HUES6 (cell line): ENCODE results near the gene TNS3.

Experiments used
- H3K27ac ChIP-seq: 2 replicates; pipeline ENCODE4 v1.7.0; 2013; ENCODE audit warnings: low read depth, mild to moderate bottlenecking, low read length, inconsistent platforms
- H3K27me3 ChIP-seq: 2 replicates; pipeline ENCODE4 v1.6.1; 2013; ENCODE audit warnings: low read length; ENCODE audit not compliant: control insufficient read depth, insufficient read depth
- H3K36me3 ChIP-seq: 2 replicates; pipeline ENCODE4 v1.6.1; 2013; ENCODE audit warnings: low read length; ENCODE audit not compliant: control insufficient read depth, insufficient read depth
- H3K4me1 ChIP-seq: 2 replicates; pipeline ENCODE4 v1.6.1; 2013; ENCODE audit warnings: low read length; ENCODE audit not compliant: control insufficient read depth, insufficient read depth
- H3K4me3 ChIP-seq: 2 replicates; pipeline ENCODE4 v1.5.1; 2013; ENCODE audit warnings: low read depth, low read length
- H3K9ac ChIP-seq: one replicate; pipeline ENCODE4 v1.6.1; 2013; ENCODE audit warnings: mild to moderate bottlenecking, low read length
- H3K9me3 ChIP-seq: 2 replicates; pipeline ENCODE4 v1.6.1; 2013; ENCODE audit warnings: low read depth, low read length; ENCODE audit not compliant: control insufficient read depth, insufficient read depth

Gene TNS3

DNA sequence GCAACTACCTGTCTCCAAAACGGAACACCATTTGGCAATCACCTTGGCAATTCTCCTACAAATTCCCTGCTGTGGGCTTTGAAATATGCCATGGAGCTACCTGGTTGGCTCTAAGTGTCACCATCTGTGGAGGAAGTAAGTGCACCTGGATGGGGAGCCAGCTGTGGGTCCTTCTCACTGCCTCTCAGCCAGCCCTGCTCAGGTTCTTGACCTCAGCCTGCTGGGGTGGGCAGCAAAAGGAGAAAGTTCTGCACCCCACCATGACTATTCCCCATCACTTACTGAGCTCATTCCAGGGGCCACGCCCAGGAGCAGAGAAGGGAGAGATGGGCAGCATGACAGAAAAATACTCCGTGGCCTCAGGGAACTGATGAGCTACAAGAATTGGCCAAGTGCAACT is 158.7 kb downstream of the TNS3 start:
- peaks cover 7% of the 10 kb centered on the region for H3K4me1 ChIP-seq
- H3K4me3 ChIP-seq, result no peak overlapping the region
- H3K36me3 ChIP-seq, result peaks cover 35% of the 10 kb centered on the region
- H3K27me3 ChIP-seq, result no peaks in the 10 kb centered on the region
- H3K9me3 ChIP-seq, result peaks cover 8% of the 10 kb centered on the region; the same call in 1 of the 2 replicates
- H3K27ac ChIP-seq, result no peak overlapping the region
- no peak overlapping the region for H3K9ac ChIP-seq

DNA sequence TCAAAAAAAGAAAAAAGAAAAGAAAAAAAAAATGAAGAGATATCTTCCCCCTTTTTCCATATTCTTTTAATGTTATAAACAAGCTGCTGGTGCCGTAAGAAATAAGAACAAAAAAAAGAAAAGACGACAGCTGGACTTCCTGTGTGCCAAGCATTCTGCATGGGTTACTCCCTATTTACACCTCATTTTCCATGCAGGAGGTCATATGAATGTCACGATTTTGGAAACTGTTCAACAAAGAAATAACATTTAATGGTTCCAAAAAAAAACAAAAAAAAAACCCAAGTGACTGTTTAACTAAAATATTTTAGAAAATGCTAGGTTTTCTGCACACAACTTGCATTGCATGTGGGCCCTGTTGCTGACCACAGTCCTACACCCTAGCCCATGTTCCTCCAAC is 159.3 kb downstream of the TNS3 start:
- Histone ChIP-seq H3K36me3 (peaks cover 35% of the 10 kb centered on the region), H3K27ac (no peak overlapping the region), H3K9me3 (peaks cover 8% of the 10 kb centered on the region; the same call in 1 of the 2 replicates), H3K27me3 (no peaks in the 10 kb centered on the region), H3K4me1 (peaks cover 7% of the 10 kb centered on the region), H3K4me3 (no peak overlapping the region), H3K9ac (no peak overlapping the region)

DNA sequence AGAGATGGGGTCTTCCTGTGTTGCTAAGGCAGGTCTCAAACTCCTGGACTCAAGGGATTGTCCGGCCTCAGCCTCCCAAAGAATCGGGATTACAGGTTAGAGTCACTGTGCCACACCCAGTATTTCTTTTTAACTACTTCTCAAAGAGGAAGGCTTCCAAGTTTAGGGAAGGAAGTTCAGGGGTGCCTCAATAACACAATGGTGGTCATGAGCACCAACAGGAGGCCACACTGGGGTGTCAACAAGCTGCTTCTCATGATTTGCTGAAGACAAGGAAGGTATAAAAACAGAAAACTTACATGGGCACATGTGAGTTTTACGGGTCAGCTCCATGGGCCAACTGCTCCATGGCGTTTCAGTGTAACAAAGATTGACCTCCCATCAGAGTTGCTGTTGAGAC is 160.5 kb downstream of the TNS3 start:
- Histone ChIP-seq H3K9me3 (peaks cover 8% of the 10 kb centered on the region; the same call in 1 of the 2 replicates), H3K27ac (no peak overlapping the region), H3K27me3 (no peaks in the 10 kb centered on the region), H3K4me3 (no peak overlapping the region), H3K4me1 (peaks cover 7% of the 10 kb centered on the region), H3K9ac (no peak overlapping the region), H3K36me3 (peaks cover 38% of the 10 kb centered on the region)

DNA sequence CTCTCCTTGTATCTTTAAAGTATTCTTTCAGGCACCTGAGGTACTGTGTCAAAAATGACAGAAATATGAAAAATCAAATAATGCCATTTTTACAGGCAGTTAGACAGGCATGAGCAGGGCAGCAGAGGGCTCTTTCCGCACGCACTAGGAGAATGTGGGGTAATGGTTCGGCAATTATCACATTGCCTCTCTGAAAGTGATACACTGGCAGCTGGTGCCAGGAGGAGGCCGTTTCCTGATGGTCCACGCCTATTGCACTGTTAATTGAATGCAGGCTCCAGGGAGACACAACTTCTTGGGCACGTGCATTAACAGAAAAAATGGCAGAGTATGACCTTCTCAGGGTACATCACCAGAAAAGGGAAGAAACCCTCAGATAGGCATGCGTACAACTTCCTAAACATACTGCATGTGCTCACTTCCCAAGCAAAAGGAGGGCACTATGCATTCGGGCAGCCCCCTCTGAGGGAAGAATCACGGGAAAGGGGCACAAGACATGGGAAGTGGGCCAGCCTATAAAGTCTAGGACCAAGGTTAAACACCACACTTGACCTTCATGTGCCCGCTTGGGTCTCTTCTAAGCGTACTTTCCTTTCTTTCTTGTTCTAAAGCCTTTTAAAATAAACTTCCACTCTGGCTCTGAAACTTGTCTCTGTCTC is 161.7 kb downstream of the TNS3 start:
- Histone ChIP-seq H3K9me3 (peaks cover 8% of the 10 kb centered on the region; the same call in 1 of the 2 replicates), H3K36me3 (peaks cover 37% of the 10 kb centered on the region), H3K4me3 (no peak overlapping the region), H3K4me1 (peaks cover 7% of the 10 kb centered on the region), H3K27ac (no peak overlapping the region), H3K9ac (no peak overlapping the region), H3K27me3 (no peaks in the 10 kb centered on the region)

DNA sequence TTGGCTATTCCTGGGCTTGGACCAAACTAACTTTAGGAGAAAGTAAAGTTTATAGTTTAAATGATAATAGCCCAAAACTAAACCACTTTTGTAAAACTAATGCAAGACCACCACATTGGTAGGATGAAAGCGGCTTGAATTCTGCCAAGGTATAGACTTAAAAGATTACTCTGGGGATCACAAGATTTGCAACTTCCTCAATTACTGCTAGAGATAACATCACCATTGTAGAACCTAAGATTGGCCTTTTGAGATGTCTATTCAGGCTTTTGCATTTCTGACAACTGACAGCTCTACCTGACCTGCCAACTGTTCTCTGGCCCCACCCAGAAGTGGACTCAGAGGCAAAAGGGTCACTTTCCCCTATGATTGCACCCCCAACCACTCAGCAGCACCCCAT is 162.4 kb downstream of the TNS3 start:
- peaks cover 7% of the 10 kb centered on the region for H3K4me1 ChIP-seq
- peaks cover 8% of the 10 kb centered on the region; the same call in 1 of the 2 replicates for H3K9me3 ChIP-seq
- no peaks in the 10 kb centered on the region for H3K27me3 ChIP-seq
- H3K36me3 ChIP-seq, result peaks cover 43% of the 10 kb centered on the region
- H3K9ac ChIP-seq, result no peak overlapping the region
- no peak overlapping the region for H3K4me3 ChIP-seq
- H3K27ac ChIP-seq, result no peak overlapping the region

DNA sequence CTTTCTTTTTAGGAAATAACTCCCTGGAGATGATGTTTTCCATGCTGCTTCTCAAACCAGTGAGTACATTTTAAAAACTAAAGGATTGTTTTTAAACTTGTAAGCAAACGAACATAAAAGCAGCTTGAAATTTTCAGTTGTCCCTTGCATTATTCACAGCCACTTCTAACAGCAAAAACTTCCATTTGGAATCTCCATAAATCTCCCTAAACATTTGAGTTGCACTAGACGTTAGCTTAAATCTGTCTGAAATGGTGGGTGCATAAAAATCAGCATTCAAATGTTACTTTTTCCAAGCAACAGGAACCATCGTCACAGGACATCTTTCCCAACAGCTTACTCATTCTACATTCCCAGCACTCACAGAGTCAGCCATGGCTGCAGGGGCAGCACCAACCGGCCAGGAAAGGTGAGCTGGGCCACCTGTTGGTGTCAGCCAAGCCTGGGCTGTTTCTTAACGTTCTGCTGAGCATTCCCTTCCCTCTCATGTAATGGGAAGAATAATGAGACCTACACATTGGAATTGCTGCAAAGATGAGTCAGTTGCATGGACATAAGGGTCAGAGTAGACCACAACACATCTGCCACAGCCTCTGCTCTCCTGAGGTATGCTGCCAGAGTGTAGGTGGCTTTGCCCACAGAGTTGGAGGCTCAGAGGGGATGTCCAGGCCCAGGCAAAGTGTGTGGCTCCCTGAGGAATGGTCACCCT is 163.2 kb downstream of the TNS3 start:
- no peak overlapping the region for H3K27ac ChIP-seq
- H3K4me1 ChIP-seq, result peaks cover 7% of the 10 kb centered on the region

DNA sequence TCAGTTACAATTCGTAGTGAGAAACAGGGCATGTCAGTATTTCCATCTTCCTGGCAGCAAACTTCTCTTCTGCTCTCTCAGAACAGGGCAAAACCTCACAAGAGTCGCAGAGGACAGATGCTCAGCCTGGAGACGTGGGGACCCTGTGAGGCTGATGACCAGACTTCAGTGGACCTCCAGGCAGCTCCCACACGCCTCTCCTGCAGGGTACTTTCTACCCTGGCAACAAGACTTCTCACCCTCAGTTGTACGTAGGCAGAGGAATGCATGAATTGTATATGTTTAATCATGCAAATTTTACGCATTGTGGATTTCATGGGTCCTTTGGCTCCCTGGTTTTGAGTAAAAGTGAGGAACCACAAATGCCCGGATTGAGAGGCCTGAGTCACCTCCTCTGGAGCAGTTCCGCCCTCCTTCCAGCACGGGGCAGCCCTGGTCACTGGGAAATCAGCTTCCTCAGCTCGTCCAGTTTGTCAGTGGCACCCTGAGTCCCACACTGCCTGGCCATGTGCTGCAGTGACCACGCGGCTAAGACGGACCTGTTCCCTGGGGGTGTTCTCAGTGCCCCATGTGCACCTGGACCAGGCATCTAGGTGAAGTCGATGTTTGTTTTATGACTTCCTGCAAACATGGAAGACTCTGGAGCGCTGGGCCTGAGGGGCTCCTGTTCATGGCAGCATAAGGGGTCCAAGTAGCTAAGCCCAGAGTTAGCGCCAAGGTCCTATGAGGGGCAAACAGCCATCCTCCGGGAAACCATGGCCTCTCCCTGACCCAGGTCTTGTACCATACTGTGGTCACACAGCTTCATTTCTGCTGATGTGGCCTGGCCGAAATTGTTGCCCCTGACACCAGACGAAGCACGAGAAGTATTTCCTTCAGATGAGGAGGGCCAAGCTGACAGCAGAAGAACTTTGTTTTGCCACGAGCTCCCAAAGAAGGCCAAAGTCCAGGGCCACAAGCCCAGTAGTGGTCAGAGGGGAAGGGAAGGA is 165.1 kb downstream of the TNS3 start:
- H3K36me3 ChIP-seq, result peaks cover 45% of the 10 kb centered on the region

More for the DNA sequence above, 163.2 kb downstream of the TNS3 start:
- H3K36me3 ChIP-seq, result peaks cover 50% of the 10 kb centered on the region
- no peaks in the 10 kb centered on the region for H3K27me3 ChIP-seq
- H3K9ac ChIP-seq, result no peak overlapping the region
- H3K4me3 ChIP-seq, result no peak overlapping the region
- peaks cover 8% of the 10 kb centered on the region; the same call in 1 of the 2 replicates for H3K9me3 ChIP-seq

DNA sequence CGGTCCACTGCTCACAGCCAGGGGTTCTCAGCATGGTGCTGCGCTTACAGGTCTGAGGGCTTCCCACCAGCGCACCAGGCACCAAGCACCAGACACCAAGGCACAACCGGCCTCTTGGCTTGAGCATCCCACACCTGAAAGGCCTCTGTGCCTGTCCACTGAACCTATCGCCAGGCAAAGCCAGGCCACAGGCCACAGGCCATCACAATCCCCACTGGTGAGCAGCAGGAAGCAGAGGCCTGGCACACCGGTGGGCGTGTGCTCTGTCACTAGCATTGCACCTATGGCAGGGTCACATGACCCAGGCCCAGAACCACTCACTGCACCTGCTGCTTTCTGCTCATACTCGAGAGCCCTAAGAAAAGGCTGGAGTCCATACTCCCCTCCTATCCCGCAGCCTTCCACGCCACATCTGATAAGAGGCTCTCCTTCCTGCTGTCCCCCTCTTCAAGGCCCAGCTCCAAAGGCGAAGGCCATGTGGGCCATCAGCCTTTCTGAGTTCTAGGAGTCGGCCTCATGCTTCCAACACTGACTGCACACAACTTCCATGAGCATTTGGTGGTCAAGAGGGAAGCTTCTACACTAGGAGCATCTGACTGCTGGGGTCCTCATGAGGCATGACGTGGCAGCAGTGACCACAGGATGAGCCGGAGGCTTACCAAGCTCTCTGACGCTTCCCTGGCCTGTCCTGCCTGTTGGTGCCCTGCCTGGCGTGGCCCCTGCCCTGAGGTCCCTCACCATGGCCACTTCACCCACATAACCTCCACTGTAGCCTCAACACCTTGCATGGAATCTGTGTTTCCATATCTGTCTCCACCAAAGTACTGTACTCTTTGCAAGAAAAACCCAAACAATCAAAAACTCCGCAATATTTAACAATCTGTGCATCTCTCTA is 166.3 kb downstream of the TNS3 start:
- Histone ChIP-seq H3K27ac (no peak overlapping the region), H3K4me3 (no peak overlapping the region), H3K27me3 (no peaks in the 10 kb centered on the region), H3K4me1 (peaks cover 7% of the 10 kb centered on the region), H3K9me3 (peaks cover 8% of the 10 kb centered on the region; the same call in 1 of the 2 replicates), H3K9ac (no peak overlapping the region), H3K36me3 (peaks cover 41% of the 10 kb centered on the region)

More for the DNA sequence above, 165.1 kb downstream of the TNS3 start:
- no peaks in the 10 kb centered on the region for H3K27me3 ChIP-seq
- peaks cover 7% of the 10 kb centered on the region for H3K4me1 ChIP-seq
- no peak overlapping the region for H3K9ac ChIP-seq
- H3K4me3 ChIP-seq, result no peak overlapping the region
- H3K9me3 ChIP-seq, result peaks cover 8% of the 10 kb centered on the region; the same call in 1 of the 2 replicates
- H3K27ac ChIP-seq, result no peak overlapping the region

DNA sequence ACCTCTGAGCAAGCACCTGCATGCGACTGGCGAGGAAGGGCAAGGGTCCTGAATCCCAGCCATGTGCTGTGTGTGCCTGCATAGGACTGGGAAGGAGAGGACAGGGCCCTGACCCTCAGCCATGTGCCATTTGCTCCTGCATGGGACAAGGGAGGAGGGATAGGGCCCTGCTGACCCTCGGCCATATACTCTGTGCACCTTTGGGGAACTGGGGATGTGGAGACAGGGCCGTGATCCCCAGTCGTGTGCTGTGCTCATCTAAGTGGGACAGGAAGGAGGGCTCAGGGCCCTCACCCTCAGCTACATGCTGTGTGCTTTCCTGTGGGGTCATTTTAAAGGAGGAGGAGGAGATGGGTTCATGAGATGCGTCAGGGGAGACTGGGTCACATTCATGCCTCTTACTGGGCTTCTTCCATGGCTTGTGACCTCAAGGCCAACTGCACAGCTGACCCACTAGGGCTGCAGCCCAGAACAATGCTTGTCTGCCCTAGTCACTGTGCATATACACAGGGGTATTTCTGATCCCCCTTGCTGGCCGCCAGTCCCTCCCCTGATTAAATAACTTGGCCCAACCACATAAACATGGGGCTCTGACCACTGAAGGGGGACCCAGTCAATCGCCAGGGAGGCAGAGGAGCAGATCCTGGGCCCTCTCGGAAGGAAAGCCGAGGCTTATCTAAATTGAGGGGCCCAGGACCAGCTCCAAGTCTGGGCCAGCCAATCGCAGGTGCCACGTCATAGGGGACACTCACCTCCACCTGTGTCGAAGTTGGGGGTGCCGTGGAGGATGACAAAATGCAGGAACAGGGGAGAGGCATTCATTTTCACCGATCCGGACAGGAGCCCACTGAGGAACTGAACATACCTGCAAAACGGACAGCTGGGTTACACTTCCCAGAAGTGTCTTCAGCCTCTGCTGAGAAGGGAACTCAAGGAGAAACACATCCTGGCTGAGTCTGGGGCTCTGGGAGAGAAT is 167.3 kb downstream of the TNS3 start:
- H3K27me3 ChIP-seq, result no peaks in the 10 kb centered on the region
- peaks cover 43% of the 10 kb centered on the region for H3K36me3 ChIP-seq
- no peaks in the 10 kb centered on the region for H3K9me3 ChIP-seq
- no peak overlapping the region for H3K4me3 ChIP-seq
- H3K9ac ChIP-seq, result no peak overlapping the region
- peaks cover 7% of the 10 kb centered on the region for H3K4me1 ChIP-seq
- no peak overlapping the region for H3K27ac ChIP-seq
